HAP-1 (cell line): ENCODE data around the gene PRSS53.

Experiments
- DNase-seq, 2 experiments: peaks; one replicate each; pipeline ENCODE4 v3.0.0-alpha.2; 2016 to 2020; ENCODE audit warnings: low spot score in 2 of 2
- H3K27me3 ChIP-seq: fragments of 250-450 bp; sonication (Bioruptor Pico); 2 replicates; pipeline ENCODE4 v1.5.1; 2020; ENCODE audit warnings: low read depth, mild to moderate bottlenecking, moderate library complexity
- H3K36me3 ChIP-seq: fragments of 250-450 bp; sonication (Bioruptor Pico); replicated peaks from 2 replicates; pipeline ENCODE4 v1.5.1; 2020; ENCODE audit warnings: mild to moderate bottlenecking
- H3K4me1 ChIP-seq: fragments of 250-450 bp; sonication (Bioruptor Pico); 2 replicates; pipeline ENCODE4 v1.5.1; 2020; ENCODE audit warnings: mild to moderate bottlenecking
- H3K4me3 ChIP-seq: fragments of 250-450 bp; sonication (Bioruptor Pico); 2 replicates; pipeline ENCODE4 v1.5.1; 2020; ENCODE audit warnings: mild to moderate bottlenecking, moderate library complexity
- H3K9me3 ChIP-seq: fragments of 250-450 bp; sonication (Bioruptor Pico); 2 replicates; pipeline ENCODE4 v1.5.1; 2020; ENCODE audit warnings: mild to moderate bottlenecking, moderate library complexity
- in situ Hi-C: fragments of 300-500 bp; cut with MboI; formaldehyde crosslinking; loops from 3 replicates; pipeline ENCODE4 v1.14.3; 2020; ENCODE audit warnings: low sequenced_read_pairs, inconsistent platforms, mixed read lengths

Gene PRSS53

DNA sequence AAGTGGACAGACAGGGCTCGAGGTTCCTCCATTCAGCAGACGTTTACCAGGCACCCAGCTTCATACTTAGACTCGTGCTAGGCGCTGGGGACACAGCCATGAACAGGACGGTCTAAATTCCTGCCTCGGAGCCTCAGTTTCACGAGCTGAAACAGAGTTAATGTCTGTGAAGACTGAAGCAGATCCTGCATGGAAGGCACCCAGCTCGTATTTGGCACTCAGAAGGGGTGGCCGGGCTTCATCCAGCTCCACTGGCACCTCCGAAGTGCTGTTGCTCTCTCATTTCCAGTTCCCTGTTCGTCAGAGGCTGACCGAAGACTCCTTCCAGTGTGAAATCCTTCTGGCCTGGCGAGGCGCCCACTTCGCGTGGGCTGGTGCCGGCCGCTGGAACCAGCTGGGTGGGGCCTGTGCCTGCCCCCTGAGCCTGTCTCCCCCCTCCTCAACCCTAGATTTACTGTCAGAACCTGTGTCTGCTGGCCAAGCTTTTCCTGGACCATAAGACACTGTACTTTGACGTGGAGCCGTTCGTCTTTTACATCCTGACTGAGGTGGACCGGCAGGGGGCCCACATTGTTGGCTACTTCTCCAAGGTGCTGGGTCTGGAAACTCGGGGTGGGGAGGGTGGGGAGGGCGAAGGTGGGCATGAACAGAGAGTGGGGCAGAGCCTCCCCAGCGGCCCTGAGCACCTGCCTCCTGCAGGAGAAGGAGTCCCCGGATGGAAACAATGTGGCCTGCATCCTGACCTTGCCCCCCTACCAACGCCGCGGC lies 41.0 kb upstream of the PRSS53 start:
- no peak for DNase-seq
- Histone ChIP-seq H3K4me3 (no peak overlapping the region), H3K4me1 (peaks cover 14% of the 10 kb centered on the region), H3K36me3 (peaks cover 34% of the 10 kb centered on the region), H3K9me3 (no peaks in the 10 kb centered on the region), H3K27me3 (no peaks in the 10 kb centered on the region)
- in situ Hi-C loops = no loop called here

DNA sequence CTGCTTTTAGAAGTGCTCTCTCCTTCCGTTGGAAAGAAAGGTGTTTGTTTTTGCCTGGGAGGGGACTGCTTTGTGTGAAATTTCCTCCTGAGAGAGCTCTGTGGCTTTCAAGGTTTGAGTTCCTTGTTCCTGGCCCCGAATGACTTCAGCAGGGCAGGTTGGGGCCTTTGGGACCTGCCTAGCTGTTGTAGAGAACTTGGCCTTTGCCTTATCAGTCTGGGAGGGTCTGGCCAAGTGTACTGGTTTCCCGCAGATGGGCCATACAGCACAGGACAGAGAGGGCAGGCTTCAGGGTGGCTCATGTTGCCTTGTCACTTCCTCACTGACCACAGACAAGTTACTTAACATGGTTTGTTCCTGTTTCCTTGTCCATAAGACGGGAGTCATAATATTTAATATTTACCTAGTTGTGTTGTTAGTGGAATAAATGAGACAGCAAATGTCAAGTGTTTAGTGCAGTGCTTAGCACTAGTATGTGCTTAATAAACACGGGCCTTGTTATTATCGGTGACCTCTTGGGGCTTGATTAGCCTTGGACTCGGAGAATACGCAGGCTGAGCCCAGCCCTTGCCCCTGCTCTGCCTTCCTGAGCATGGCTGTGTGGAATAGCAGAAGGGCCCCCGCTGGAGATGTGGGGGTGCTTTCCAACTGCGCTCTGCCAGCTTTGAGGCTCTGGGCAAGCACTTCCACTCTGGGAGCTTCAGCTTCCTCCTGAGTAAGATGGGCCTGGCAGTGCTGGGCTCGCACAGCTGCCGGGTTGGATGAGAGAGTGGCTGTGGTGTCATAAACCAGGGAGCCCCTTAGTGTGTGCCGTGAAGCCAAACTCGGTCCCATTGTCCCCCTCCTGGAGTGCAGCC lies 40.2 kb upstream of the PRSS53 start:
- Histone ChIP-seq H3K4me1 (peaks cover 6% of the 10 kb centered on the region), H3K36me3 (peaks cover 38% of the 10 kb centered on the region), H3K4me3 (no peak overlapping the region), H3K9me3 (no peaks in the 10 kb centered on the region), H3K27me3 (no peaks in the 10 kb centered on the region)
- in situ Hi-C loops = no loop called here
- no peak for DNase-seq

DNA sequence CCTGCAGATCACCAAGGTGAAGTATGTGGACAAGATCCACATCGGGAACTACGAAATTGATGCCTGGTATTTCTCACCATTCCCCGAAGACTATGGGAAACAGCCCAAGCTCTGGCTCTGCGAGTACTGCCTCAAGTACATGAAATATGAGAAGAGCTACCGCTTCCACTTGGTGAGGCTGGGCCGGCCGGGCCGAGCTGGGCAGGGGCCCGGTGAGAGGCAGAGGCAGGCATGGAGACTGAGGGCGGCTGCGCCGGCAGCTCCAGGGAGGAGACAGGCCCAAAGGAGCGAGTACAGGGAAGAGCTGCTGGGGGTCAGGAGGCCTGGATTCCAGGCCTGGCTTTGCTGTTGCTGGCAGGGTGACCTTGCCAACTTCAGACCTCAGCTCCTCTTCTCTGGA lies 38.4 kb upstream of the PRSS53 start:
- H3K4me1 ChIP-seq = no peaks in the 10 kb centered on the region
- no peaks in the 10 kb centered on the region for H3K9me3 ChIP-seq
- no peak for DNase-seq
- in situ Hi-C loops = no loop called here
- no peaks in the 10 kb centered on the region for H3K27me3 ChIP-seq
- no peak overlapping the region for H3K4me3 ChIP-seq
- peaks cover 55% of the 10 kb centered on the region for H3K36me3 ChIP-seq

DNA sequence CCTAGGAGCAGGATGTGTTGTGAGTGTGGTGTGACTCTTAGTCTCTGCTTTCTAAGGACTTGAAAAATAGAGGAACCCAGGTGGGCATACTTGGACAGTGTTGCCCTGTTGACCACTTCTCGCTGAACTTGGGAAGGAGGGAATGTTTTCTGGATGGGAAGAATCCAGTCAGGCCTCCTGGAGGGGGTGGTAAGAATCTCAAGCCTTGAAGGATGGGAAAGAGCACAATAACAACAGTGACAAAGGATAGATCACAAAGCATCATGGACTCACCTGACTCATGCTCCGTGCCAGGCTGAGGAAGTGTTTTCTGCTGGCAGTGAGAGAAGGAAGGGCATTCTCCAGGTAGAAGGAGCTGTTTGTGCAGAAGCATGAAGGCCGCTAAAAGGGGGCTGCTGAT lies 37.1 kb upstream of the PRSS53 start:
- in situ Hi-C loops = no loop called here
- Histone ChIP-seq H3K9me3 (no peaks in the 10 kb centered on the region), H3K27me3 (no peaks in the 10 kb centered on the region), H3K36me3 (peaks cover 55% of the 10 kb centered on the region), H3K4me3 (no peak overlapping the region), H3K4me1 (no peaks in the 10 kb centered on the region)
- no peak for DNase-seq

DNA sequence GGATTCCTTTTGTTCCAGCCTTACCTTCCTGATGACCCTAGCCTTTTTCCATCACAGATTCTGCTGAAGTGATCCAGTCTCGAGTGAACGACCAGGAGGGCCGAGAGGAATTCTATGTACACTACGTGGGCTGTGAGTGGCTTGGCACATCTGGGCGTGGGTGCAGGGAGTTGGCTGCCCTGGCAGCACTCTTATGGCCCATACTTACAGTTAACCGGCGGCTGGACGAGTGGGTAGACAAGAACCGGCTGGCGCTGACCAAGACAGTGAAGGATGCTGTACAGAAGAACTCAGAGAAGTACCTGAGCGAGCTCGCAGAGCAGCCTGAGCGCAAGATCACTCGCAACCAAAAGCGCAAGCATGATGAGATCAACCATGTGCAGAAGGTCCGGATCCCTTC lies 31.4 kb upstream of the PRSS53 start:
- DNase-seq = no peak
- Histone ChIP-seq H3K9me3 (no peaks in the 10 kb centered on the region), H3K36me3 (peaks cover 45% of the 10 kb centered on the region), H3K27me3 (no peaks in the 10 kb centered on the region), H3K4me3 (no peak overlapping the region), H3K4me1 (peaks cover 4% of the 10 kb centered on the region)
- in situ Hi-C loops = no loop called here

DNA sequence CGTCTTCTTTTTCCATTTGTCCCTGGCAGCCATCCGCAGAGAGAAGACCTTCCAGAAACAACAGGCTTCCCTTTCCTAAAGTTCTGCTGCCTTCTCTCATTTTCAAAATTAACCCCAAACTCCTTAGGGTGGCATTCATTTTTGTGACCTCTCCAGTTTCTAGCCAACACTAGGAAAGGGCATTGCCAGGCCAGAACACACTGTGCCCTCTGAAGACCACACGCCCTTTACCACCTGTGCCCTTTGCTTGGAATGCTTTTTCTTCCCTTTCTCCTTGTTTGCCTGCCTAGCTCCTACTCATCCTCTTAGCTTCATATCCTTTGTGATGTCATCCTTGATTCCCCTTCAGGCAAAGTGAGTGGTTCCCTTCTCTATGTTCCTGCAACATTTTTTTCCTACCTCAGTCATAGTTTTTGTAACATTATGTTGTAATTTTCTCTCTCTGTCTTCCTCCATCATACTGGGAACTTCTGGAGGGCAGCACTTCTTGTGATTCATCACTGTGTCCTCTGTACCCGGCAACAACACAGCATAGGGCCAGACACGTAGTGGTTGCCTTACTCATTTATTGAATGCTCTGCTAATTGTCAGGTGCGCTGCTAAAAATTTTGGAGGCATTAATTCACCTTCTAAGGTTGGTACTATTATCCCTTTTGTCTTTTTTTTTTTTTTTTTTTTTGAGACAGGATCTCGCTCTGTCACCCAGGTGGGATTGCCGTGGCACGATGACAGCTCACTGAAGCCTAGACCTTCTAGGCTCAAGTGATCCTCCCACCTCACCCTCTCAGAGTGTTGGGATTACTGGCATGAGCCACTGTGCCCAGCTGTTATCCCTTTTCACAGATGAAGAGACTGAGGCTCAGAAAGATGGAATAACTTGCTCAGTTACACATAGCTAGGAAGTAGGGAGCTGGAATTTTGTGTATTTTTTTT lies 29.7 kb upstream of the PRSS53 start:
- Histone ChIP-seq H3K4me1 (peaks cover 4% of the 10 kb centered on the region), H3K27me3 (no peaks in the 10 kb centered on the region), H3K4me3 (peak overlapping the region; percentile 64), H3K9me3 (no peaks in the 10 kb centered on the region), H3K36me3 (peaks cover 37% of the 10 kb centered on the region)
- DNase-seq = no peak
- in situ Hi-C loops = no loop called here

DNA sequence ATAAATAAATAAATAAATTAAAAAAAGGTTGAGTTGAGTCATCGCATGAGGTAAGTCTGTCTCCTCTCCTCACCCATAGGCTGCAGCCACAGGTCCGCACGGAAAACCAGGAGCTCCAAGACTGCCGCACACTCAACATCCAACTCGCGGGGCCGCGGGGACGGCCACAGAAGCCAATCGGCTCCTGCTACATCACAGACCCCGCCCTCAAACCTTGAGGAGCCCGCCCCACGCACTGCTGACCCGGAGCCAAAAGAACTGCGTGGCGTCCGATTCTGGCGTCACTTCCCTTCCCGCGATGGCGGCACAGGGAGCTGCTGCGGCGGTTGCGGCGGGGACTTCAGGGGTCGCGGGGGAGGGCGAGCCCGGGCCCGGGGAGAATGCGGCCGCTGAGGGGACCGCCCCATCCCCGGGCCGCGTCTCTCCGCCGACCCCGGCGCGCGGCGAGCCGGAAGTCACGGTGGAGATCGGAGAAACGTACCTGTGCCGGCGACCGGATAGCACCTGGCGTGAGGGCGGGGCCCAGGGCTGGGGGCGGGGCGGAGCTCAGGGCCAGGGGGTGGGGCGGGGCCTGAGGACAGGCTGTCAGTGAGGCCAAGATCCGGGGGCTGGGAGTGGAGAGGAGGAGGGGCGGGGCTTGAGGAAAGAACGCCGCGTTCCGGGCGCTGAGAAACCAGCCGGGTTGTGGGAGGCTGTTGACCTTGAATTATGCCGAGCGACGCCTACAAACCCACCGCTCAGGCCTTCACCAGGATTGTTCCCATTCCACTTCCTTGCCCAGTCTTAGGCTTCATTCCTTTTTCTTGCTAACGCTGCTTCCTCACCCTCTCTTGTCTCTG lies 28.9 kb upstream of the PRSS53 start, which contains the start of gene KAT8:
Gene KAT8, plus strand, starts transcription at position 281 of the 839 bp plus-strand sequence. Its CDS starts 18 bp downstream, at position 299.
- Histone ChIP-seq H3K27me3 (no peaks in the 10 kb centered on the region), H3K9me3 (no peaks in the 10 kb centered on the region), H3K4me1 (peaks cover 4% of the 10 kb centered on the region), H3K4me3 (peak within 1 kb of the TSS; percentile 64), H3K36me3 (peaks cover 29% of the 10 kb centered on the region)
- in situ Hi-C loops = no loop called here
- peak; percentile 98 to 99 for DNase-seq

DNA sequence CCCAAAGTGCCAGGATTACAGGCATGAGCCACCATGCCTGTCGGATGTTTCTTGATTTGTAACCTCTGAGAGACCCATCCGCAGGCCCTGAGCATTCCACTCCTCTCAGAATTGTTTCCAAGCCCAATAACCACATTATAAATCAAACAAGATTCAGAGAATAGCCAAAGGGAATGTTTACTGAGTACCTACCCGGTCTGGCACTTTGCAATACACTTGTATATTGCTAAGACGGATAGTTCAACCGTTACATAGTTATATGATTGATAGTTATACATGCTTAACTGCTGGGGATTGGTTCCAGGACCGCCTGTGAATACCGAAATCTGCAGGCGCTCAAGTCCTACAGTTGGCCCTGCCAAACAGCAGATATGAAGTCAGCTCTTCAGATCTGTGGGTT lies 25.7 kb upstream of the PRSS53 start:
- H3K36me3 ChIP-seq = peaks cover 28% of the 10 kb centered on the region
- in situ Hi-C loops = no loop called here
- H3K9me3 ChIP-seq = no peaks in the 10 kb centered on the region
- no peak overlapping the region for H3K4me3 ChIP-seq
- peaks cover 4% of the 10 kb centered on the region for H3K4me1 ChIP-seq
- H3K27me3 ChIP-seq = no peaks in the 10 kb centered on the region
- no peak for DNase-seq

DNA sequence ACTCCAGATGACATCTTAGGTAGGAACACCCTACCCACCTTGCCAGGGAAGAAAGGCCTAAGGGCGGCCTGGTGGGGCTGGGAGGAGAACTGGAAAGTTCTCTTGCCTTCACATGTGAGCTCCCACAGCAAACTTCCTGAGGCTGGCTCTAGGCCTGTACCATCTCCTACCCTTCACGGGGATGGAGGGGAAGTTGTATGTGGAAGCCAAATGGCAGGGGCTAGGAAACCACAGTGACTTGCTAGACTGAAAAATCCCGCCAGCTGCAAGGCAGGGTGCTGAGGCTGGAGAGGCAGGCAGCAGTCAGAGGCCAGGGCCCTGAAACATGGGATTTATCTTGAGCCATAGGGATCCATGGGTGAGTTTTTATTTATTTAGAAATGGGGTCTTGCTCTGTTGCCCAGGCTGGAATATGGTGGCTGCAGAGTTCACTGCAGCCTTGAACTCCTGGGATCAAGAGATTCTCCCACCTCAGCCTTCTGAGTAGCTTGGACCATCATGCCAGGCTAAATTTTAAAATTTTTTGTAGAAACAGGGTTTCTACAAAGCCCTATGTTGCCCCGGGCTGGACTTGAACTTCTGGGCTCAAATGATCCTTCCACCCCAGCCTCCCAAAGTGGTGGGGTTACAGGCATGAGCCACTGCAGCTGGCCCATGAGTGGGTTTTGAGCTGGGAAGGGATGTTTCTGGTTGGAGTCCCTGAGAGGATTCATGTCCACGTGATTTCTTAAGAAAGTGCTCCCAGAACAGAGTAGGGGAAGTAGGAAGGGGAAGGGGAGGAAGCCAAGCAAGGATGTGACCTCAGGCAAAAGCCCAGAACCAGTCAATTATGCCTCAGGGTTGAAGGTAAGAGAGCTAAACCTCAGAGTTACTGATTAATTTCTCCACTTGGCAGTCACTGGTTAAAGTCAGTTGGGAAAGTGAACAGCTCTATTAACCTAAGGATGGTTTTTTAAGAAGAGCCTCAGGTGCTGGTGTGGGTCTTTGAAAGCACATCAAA lies 24.7 kb upstream of the PRSS53 start:
- peaks cover 27% of the 10 kb centered on the region for H3K36me3 ChIP-seq
- in situ Hi-C loops = no loop called here
- no peak for DNase-seq
- no peak overlapping the region for H3K4me3 ChIP-seq
- H3K27me3 ChIP-seq = no peaks in the 10 kb centered on the region
- H3K4me1 ChIP-seq = peaks cover 5% of the 10 kb centered on the region
- H3K9me3 ChIP-seq = no peaks in the 10 kb centered on the region

DNA sequence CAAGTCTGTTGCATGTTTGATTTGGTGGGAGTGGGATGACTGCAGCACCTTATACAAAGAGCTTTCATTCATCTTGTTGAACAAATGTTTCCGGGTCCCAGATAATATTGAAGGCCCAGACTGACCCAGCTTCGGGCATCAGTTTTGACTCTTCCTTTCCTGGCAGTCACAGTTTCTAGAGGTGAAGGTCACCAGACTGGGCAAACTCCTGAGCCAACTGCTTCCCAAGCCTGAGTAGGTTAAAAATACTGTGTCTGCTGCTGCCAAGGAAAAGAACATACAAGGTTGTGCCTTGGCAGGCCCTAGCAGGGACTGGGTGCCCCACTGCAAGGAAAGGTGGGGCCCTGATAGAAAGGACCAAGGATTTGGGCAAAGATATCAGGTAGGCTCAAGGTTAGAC lies 24.0 kb upstream of the PRSS53 start:
- Histone ChIP-seq H3K4me1 (peaks cover 6% of the 10 kb centered on the region), H3K4me3 (no peak overlapping the region), H3K27me3 (no peaks in the 10 kb centered on the region), H3K36me3 (peaks cover 27% of the 10 kb centered on the region), H3K9me3 (no peaks in the 10 kb centered on the region)
- in situ Hi-C loops = no loop called here
- no peak for DNase-seq

DNA sequence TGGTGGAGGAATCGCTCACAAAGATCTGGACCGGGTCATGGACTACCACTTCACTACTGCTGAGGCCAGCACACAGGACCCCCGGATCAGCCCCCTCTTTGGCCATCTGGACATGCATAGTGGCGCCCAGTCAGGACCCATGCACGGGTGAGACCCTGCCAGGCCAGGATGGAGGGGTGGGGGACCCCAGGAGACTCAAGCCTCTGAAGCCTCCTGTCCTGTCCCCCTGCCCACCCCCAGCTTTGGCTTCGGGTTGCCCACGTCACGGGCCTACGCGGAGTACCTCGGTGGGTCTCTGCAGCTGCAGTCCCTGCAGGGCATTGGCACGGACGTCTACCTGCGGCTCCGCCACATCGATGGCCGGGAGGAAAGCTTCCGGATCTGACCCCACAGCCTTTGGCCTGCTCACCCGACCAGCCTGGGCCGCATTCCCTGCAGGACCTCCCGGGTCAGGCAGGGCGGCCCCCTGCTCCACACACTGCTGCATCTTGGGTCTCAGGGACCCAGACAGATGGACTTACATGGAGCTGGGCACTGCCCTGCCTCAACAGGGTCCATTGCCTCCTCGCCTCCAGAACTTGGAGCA lies 23.2 kb upstream of the PRSS53 start:
- H3K9me3 ChIP-seq = no peaks in the 10 kb centered on the region
- H3K36me3 ChIP-seq = peaks cover 27% of the 10 kb centered on the region
- H3K4me1 ChIP-seq = peaks cover 10% of the 10 kb centered on the region
- in situ Hi-C loops = no loop called here
- DNase-seq = no peak
- no peaks in the 10 kb centered on the region for H3K27me3 ChIP-seq
- no peak overlapping the region for H3K4me3 ChIP-seq
